Activated CD8-positive, alpha-beta memory T cell treated with anti-CD3 and anti-CD28 coated beads for 4 hours (primary cell): ENCODE measurements around the gene FGFBP2.
A peak's percentile ranks its signal among the peaks of the same experiment; 100 is the strongest.

Experiments
- DNase-seq, 2 donors: peaks; one replicate each; pipeline ENCODE4 v3.0.0-alpha.2; 2020; ENCODE audit warnings: low read depth in 2 of 2

FGFBP2 gene

DNA sequence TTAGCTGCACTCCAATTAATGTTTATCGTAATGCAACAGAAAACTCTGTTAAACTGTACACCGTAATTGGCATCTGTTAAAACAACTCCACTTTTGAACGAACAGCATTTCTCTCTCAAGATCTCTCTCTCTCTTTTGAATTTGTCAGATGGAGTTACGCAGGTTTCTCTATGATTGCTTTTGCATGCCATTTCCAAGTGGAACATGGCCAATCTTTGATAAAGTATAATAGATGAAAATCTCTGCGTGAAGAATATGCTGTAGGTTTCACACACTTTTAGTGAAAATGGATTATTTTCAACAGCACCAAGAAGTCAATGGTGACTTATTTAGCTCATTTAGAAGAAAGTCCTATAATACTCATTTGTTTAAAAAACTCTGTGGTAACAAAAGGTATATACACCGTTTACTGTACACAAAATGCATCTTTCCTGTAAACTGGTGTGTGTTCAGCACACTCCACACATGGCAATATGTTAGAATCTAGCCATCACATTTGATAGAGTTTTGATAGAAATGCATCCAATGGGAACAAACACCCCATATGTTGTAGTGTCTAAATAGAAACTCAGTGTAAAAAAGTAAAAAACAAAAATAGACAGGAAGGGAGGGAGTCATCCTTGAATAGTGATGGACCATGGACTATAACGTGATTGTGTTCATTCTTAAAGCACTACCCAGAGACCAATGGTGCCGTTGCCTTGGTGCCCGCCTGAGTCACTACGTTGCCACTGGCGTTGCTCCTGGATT is 5.8 kb upstream of the FGFBP2 start:
- no peak for DNase-seq

DNA sequence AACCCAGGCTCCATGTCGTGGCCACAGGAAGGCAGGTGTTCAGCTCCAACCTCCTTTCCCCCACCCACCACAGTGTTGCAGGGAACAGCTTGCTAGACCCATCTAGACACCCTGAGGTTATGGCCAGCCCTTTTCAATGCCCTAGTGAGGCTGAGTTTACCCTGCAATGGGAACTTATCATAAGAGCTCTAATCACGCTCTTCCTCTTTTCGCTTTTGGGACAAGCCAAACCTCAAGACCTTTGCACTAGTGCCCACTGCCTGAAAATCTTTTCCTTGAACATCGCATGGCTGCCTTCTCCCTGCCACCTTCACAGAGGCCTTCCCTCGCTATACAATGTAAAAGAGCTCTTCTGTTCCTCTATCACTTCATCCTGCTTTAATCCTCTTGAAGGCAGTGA is 2.4 kb upstream of the FGFBP2 start:
- no peak for DNase-seq

- DNase-seq: no peak
Observed at GRCh38 chr4:15964159-15964558, 1.2 kb upstream of the FGFBP2 start.

DNA sequence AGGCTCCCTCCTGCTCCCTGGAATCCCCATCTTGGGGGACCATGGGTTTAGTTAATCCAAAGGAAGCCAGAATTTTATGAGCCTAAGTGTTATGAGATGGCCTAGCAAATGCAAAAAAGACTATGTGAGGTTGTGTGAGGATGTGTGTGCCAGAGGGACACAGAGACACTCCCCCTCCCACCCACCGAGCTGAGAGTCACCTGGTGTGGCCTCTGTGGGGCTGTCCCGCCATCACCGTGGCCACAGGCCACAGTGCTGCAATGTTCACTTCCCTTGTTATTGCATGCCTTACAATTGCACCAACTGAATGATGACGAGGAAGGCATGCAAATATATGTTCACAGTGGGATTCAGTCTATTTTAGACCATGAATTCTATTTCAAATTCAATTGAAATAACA is 601 bp upstream of the FGFBP2 start:
- peak in 1 of 2 donors; percentile 20 for DNase-seq

- DNase-seq: no peak
Observed at GRCh38 chr4:15961781-15962510, 1.0 kb downstream of the FGFBP2 start.

DNA sequence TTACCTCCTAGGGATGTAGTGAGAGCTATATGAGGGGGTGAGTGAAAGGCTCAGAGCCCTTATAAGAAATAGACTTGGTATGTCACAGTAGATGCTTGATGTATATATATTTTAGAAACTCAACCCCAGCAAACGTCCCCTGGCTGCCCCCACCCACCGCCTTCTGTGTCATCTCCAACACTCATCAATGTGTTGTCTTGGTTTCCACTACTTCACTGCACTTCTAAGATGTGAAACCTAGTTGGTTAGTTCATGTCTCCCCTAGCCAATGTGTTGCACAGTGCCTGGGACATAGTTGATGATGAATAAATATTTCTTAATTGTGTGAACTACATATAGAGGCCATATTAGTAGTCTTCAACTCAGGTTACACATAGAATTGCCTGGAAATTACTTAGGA is 4.4 kb downstream of the FGFBP2 start:
- no peak for DNase-seq

- DNase-seq: peak; percentile 48 to 49
Observed at GRCh38 chr4:15956179-15956850, 6.7 kb downstream of the FGFBP2 start.

- DNase-seq: no peak
Observed at GRCh38 chr4:15955670-15956069, 7.3 kb downstream of the FGFBP2 start.

GRCh38 chr4:15953625-15954024 is 9.3 kb downstream of the FGFBP2 start:
- no peak for DNase-seq

- no peak for DNase-seq
Observed at GRCh38 chr4:15951781-15952180, 11.2 kb downstream of the FGFBP2 start.

DNA sequence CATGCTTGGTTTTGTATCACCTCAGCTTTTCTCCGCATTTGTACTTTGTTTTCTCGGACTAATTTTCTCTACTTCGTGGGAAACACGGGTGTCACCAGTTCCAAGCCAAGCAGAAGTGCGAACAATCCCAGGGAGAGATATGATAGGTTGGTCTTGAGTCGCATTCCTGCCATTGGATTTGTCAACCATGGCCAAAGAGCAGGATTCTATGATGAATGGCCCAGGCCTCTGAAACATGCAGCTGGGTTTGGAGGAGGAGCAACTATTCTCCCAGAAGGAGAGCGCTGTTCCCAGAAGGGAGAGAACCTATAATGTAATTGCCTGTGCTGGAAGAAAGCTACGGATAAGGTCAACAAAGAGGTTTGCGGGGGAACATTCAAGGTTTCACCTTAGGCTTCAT is 14.1 kb downstream of the FGFBP2 start:
- no peak for DNase-seq

- no peak for DNase-seq
Observed at GRCh38 chr4:15947684-15948083, 15.3 kb downstream of the FGFBP2 start.

DNA sequence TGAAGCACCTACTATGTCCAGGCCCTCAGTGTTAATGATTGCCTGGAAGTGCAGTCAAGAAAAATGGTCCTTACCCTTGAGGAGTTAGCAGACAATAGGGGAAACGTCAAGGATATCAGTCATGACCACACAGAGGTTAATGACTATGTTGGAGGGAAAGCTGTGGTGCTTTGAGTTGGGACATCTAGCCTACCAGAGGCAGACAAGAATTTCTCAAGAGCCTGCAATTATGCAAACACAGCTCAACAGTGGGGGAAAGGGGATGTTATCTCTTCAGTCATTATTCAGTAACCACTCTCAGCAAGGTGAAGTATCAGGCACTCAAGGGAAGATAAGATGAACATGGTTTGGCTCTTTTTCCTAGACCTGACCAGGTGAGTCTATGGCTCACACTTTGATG is 17.5 kb downstream of the FGFBP2 start:
- no peak for DNase-seq

DNA sequence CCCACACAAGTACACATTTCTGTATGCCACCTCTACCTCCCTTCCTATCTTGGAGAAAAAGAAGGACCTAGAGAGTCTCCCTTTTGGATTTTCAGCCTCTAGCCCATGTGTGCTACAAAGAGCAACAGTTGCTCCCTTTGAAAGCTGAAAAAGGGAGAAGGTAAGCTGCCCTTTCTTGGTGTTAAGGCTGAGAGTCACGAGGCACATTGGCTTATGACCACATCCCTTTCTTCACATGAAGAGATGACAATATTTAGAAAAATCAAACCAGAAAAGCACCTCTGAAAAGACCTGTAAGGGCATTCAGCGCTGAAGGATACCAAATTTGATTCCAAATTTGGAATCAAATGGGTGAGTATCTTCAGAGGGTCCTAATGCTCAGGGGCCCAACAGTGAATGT is 18.1 kb downstream of the FGFBP2 start:
- no peak for DNase-seq

DNA sequence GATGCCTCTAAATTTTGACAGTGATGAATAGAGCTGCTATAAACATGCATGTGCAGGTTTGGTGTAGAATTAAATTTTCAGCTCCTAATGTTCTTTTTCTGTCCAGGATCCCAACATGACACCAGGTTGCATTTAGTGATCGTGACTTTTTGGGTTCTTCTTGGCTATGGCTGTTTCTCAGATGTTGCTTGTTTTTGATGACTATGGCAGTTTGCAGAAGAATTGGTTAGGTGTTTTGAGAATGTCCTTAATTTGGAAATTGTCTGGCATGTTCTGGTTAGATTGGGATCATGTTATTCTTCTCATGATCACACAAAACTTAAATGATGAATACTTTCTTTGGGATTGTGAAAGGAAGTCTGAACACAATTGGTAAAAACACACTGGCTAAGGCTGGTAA is 20.7 kb downstream of the FGFBP2 start:
- DNase-seq: no peak

- DNase-seq: no peak
Observed at GRCh38 chr4:15938640-15939039, 24.3 kb downstream of the FGFBP2 start, which contains the start of gene FGFBP1. Gene FGFBP1 (minus strand): TSS chr4:15938740. CDS start chr4:15936632, 2,108 bp downstream.

- DNase-seq: no peak
Observed at GRCh38 chr4:15938182-15938581, 24.8 kb downstream of the FGFBP2 start.

GRCh38 chr4:15936495-15936894 is 26.5 kb downstream of the FGFBP2 start:
- DNase-seq: no peak

- no peak for DNase-seq
Observed at GRCh38 chr4:15935504-15936402, 27.2 kb downstream of the FGFBP2 start.

DNA sequence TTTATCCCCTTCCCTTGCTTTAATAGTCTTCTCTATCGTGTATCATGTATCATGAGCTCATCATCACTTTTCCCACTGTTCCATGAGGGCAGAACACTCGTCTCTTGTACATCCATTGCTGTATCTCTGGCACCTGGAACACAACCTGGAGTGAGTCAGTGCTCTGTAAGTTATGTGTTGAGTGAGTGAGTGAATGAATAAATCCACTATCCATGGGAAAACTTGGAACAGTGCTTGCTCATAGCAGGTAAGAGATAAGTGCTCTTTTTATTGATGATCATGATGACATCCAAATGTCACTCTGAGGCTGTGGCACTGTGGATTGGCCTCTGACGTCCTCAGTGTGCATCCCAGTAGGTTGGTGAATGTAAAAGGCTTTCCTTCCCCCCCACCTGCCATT is 28.7 kb downstream of the FGFBP2 start:
- no peak for DNase-seq

- no peak for DNase-seq
Observed at GRCh38 chr4:15931451-15932210, 31.3 kb downstream of the FGFBP2 start.
